ENCODE results near the gene BAHCC1. TPM values are rescaled to one million over a fixed set of nuclear protein-coding genes. Genes with fewer than 3 reads are reported as not detected.

BAHCC1 gene
- total RNA-seq, 1 experiment from 2014 or later = 74.2 TPM

DNA sequence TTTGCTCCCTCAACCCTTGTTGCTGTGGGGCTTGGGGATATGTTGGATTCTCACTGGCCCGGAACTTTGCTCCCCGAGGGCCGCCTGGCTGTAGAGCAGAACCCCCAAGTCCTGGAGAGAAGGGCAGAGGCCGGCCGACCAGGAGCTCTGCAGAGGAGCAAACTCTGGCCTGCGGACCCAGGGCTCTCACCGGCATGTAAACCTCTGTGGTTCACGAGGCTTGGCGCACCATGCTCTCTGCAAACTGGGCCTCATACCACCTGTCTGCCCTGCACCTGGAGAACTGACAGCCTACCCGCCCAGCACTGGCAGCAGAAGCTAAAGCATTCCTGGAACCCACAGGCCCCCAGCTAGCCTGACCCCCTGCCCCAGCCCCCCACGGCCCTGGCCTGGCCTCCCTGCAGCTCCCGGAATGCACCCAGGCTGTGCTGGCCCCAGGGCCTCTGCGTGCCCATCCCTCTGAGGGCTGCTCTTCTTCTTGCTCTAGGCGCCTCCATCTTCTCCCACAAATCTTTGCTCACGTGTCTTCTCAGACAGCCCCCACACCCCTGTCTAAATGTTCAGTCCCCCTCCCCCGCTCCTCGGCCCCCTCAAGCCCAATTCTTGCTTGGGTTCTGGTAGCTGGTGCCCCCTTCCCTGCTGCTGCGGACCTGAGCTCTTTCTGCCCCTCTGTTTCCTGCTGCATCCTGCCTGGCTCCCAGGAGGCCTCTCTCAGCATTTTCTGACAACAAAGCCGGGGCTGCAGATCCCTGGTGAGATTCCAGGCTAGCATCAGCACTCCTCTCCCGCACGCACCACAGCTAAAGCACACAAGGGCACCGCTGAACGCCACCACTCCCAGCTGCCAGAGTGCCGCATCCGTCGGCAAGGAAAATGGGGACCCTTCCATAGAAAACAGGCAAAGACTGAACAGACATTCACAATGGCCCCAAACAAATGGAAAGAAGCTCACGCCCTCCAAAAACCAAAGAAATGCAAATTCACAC, 94.0 kb downstream of the BAHCC1 start:
- Histone ChIP-seq H3K4me3 (ENCODE audit: low read depth, low read length, poor library complexity, severe bottlenecking) (no peak overlapping the region), H3K9me3 (ENCODE audit: low read depth, low read length, poor library complexity, severe bottlenecking) (no peaks in the 10 kb centered on the region), H3K36me3 (ENCODE audit: insufficient read depth, low read length, poor library complexity, severe bottlenecking) (no peaks in the 10 kb centered on the region), H3K4me1 (ENCODE audit: insufficient read depth, low read length, poor library complexity, severe bottlenecking) (peaks cover 51% of the 10 kb centered on the region), H3K27ac (ENCODE audit: low read depth, low read length, poor library complexity, severe bottlenecking) (peak overlapping the region; percentile 96), H3K27me3 (replicated peaks; ENCODE audit: insufficient read depth, low read depth, low read length, poor library complexity) (no peaks in the 10 kb centered on the region)
- TF ChIP-seq, protein P1, sequence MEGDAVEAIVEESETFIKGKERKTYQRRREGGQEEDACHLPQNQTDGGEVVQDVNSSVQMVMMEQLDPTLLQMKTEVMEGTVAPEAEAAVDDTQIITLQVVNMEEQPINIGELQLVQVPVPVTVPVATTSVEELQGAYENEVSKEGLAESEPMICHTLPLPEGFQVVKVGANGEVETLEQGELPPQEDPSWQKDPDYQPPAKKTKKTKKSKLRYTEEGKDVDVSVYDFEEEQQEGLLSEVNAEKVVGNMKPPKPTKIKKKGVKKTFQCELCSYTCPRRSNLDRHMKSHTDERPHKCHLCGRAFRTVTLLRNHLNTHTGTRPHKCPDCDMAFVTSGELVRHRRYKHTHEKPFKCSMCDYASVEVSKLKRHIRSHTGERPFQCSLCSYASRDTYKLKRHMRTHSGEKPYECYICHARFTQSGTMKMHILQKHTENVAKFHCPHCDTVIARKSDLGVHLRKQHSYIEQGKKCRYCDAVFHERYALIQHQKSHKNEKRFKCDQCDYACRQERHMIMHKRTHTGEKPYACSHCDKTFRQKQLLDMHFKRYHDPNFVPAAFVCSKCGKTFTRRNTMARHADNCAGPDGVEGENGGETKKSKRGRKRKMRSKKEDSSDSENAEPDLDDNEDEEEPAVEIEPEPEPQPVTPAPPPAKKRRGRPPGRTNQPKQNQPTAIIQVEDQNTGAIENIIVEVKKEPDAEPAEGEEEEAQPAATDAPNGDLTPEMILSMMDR (conservative IDR thresholded peaks at IDR 0.05; ENCODE audit: low read depth, low read length) = no peak
- TF ChIP-seq EZH2 (IDR thresholded peaks at IDR 0.05; ENCODE audit: borderline replicate concordance, low read depth, low read length, poor library complexity, severe bottlenecking) = no peak
- intact Hi-C loops (cut with micrococcal nuclease; ENCODE audit: unreplicated experiment) = no loop called here
- peak; percentile 70 for DNase-seq (ENCODE audit: low spot score)
- CTCF ChIA-PET = interaction anchor here (1.2 kb wide), 1 partner anchor 235 kb away, joined by 5 read pairs; no protein-coding TSS in a partner anchor
- no TSS peak for BruUV-seq (replicated peaks)
- POLR2A ChIA-PET (ENCODE audit: low non-redundant PET) = interaction anchor here (0.6 kb wide), 1 partner anchor 59 kb away, joined by 11 read pairs; no protein-coding TSS in a partner anchor

DNA sequence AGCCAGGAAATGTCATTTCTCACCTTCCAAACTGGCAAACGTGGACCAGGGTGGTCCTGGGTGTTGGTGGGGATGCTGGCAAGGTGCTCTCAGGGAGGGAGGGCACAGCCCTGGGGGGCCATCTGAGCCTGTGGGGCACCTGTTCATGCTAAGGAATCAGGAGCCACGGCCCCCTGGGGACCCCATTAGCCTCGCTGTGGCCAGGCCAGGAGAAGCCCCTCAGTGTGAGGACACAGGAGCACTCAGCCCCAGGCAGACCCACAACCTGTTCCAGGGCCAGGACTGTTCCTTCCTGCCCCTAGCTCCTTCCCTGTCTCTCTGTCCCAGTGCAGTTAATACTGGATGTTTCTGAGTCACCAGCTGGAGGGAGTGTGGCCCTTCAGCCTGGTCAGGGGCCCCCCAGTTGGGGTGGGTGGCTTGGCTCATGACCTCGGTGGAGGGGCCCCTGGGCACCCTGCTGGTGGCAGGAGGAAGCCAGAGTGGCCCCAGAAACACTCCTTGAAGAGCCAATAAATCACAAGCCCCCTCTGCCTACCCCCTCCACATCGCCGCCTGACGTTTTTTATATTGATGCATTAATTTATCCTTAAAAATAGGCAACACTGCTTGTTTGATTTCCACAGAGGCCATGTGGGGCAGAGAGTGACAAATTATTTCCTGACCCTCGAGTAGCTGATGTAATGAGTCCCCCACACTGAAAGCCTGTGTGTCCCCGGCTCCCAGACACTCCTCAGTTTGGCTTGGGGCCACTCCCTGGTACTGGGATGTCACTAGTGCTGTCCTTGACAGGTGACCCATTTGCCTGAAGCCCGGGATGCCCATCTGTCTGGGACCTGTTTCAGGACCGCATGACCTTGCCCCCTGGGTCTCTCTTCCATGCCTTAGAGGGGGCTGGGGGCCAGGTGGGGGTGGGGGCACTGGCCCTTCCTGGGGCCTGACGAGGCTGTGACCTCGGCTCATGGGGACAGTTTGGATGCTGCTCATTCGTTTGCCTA, 95.0 kb downstream of the BAHCC1 start:
- ChIA-PET CTCF (interaction anchor here (1.2 kb wide), 1 partner anchor 236 kb away, joined by 5 read pairs; no protein-coding TSS in a partner anchor), POLR2A (ENCODE audit: low non-redundant PET) (interaction anchor here (0.6 kb wide), 1 partner anchor 60 kb away, joined by 11 read pairs; no protein-coding TSS in a partner anchor)
- TF ChIP-seq EZH2 (IDR thresholded peaks at IDR 0.05; ENCODE audit: borderline replicate concordance, low read depth, low read length, poor library complexity, severe bottlenecking) = no peak
- TF ChIP-seq, protein P1 (conservative IDR thresholded peaks at IDR 0.05; ENCODE audit: low read depth, low read length) = no peak
- no peak overlapping the region for H3K4me3 ChIP-seq (ENCODE audit: low read depth, low read length, poor library complexity, severe bottlenecking)
- intact Hi-C loops (cut with micrococcal nuclease; ENCODE audit: unreplicated experiment) = no loop called here
- H3K27ac ChIP-seq (ENCODE audit: low read depth, low read length, poor library complexity, severe bottlenecking) = peak overlapping the region; percentile 96
- no peaks in the 10 kb centered on the region for H3K27me3 ChIP-seq (replicated peaks; ENCODE audit: insufficient read depth, low read depth, low read length, poor library complexity)
- no peak for DNase-seq (ENCODE audit: low spot score)
- BruUV-seq (replicated peaks) = no TSS peak
- H3K36me3 ChIP-seq (ENCODE audit: insufficient read depth, low read length, poor library complexity, severe bottlenecking) = no peaks in the 10 kb centered on the region
- H3K9me3 ChIP-seq (ENCODE audit: low read depth, low read length, poor library complexity, severe bottlenecking) = no peaks in the 10 kb centered on the region
- peaks cover 43% of the 10 kb centered on the region for H3K4me1 ChIP-seq (ENCODE audit: insufficient read depth, low read length, poor library complexity, severe bottlenecking)

DNA sequence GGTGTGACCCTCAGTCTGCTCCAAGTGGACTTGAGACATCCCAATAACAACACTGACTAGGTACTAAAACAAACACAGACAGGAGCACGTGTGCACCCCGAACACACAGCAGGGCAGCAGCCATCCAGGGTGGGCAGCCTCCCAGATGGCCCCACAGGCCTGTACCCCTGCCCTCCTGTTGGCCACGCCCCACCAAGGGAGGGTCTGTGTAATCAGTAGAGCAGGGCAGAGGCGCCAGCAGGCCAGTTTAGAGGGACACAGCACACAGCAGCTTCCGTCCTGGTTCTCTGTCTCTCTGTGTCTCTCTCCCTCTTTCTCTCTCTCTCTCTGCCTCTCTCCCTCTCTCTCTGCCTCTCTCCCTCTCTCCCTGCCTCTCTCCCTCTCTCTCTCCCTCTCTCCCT, 95.9 kb downstream of the BAHCC1 start:
- CTCF ChIA-PET = no interaction called here
- H3K9me3 ChIP-seq (ENCODE audit: low read depth, low read length, poor library complexity, severe bottlenecking) = no peaks in the 10 kb centered on the region
- intact Hi-C loops (cut with micrococcal nuclease; ENCODE audit: unreplicated experiment) = no loop called here
- POLR2A ChIA-PET (ENCODE audit: low non-redundant PET) = no interaction called here
- H3K36me3 ChIP-seq (ENCODE audit: insufficient read depth, low read length, poor library complexity, severe bottlenecking) = no peaks in the 10 kb centered on the region
- no peak overlapping the region for H3K27ac ChIP-seq (ENCODE audit: low read depth, low read length, poor library complexity, severe bottlenecking)
- BruUV-seq (replicated peaks) = no TSS peak
- peaks cover 41% of the 10 kb centered on the region for H3K4me1 ChIP-seq (ENCODE audit: insufficient read depth, low read length, poor library complexity, severe bottlenecking)
- no peak for TF ChIP-seq EZH2 (IDR thresholded peaks at IDR 0.05; ENCODE audit: borderline replicate concordance, low read depth, low read length, poor library complexity, severe bottlenecking)
- TF ChIP-seq, protein P1 (conservative IDR thresholded peaks at IDR 0.05; ENCODE audit: low read depth, low read length) = no peak
- DNase-seq (ENCODE audit: low spot score) = no peak
- no peaks in the 10 kb centered on the region for H3K27me3 ChIP-seq (replicated peaks; ENCODE audit: insufficient read depth, low read depth, low read length, poor library complexity)
- no peak overlapping the region for H3K4me3 ChIP-seq (ENCODE audit: low read depth, low read length, poor library complexity, severe bottlenecking)
